Kidney (tissue), 14 donors: ENCODE results near the gene DNAAF5. TPM values are rescaled to one million over a fixed set of nuclear protein-coding genes. Genes with fewer than 3 reads are reported as not detected.
"Not testable (repeated sequence)": the region's sequence is repeated elsewhere in the genome, so short reads cannot be mapped to it uniquely, and the experiment has no call there.

Source experiments
- DNase-seq, 5 donors: peaks; one replicate each; pipeline ENCODE4 v3.0.0-alpha.2; 2013 to 2020
- FAIRE-seq: peaks from 2 replicates; lab custom pipeline; 2012; peaks lifted over from hg19 to GRCh38; lab: Jason Lieb, UNC
- H3K27ac ChIP-seq, 2 donors: one replicate each; pipeline ENCODE4 v1.7.0; 2013; ENCODE audit warnings: low read depth in 2 of 2, low read length in 2 of 2, inconsistent platforms in 1 of 2
- H3K27me3 ChIP-seq: one replicate; pipeline ENCODE4 v1.7.1; 2013; ENCODE audit warnings: low read length, inconsistent platforms; ENCODE audit not compliant: control insufficient read depth, insufficient read depth
- H3K36me3 ChIP-seq, 3 donors: one replicate each; pipeline versions ENCODE4 v1.7.0 to v1.7.1; 2013; ENCODE audit warnings: low read length in 3 of 3, control low read depth in 1 of 3, inconsistent platforms in 1 of 3; ENCODE audit not compliant: insufficient read depth in 3 of 3, control insufficient read depth in 2 of 3
- H3K4me1 ChIP-seq, 3 donors: one replicate each; pipeline versions ENCODE4 v1.7.0 to v1.7.1; 2013; ENCODE audit warnings: low read length in 3 of 3, inconsistent platforms in 1 of 3, low read depth in 1 of 3; ENCODE audit not compliant: control insufficient read depth in 2 of 3, insufficient read depth in 2 of 3
- H3K4me3 ChIP-seq, 3 donors: one replicate each; pipeline versions ENCODE4 v1.7.0 to v1.8.1; 2013; ENCODE audit warnings: low read length in 3 of 3, control low read depth in 1 of 3, inconsistent platforms in 1 of 3
- H3K9ac ChIP-seq, 3 donors: one replicate each; pipeline versions ENCODE4 v1.7.0 to v1.7.1; 2013; ENCODE audit warnings: low read length in 3 of 3, control low read depth in 1 of 3, inconsistent platforms in 1 of 3
- H3K9me3 ChIP-seq, 3 donors: one replicate each; pipeline versions ENCODE4 v1.7.0 to v1.7.1; 2013; ENCODE audit warnings: low read length in 3 of 3, control low read depth in 1 of 3, inconsistent platforms in 1 of 3; ENCODE audit not compliant: control insufficient read depth in 2 of 3, insufficient read depth in 1 of 3
- CTCF ChIP-seq: IDR thresholded peaks from 3 replicates; pipeline ENCODE4 v1.5.1; 2012; ENCODE audit warnings: mild to moderate bottlenecking, moderate library complexity, borderline replicate concordance; ENCODE audit not compliant: insufficient read depth; ENCODE audit errors: extremely low read depth
- intact Hi-C: fragments of 100-400 bp; cut with DNase I; formaldehyde crosslinking; loops from one replicate; pipeline ENCODE4 v1.11.1; 2022
- polyA plus RNA-seq: library from polyadenylated mRNA; stranded (reverse); fragments of 350-450 nt; fragmentation: Illumina TruSeq; extraction: RNeasy Lipid Tissue Mini Kit (QIAGEN cat#74804); gene quantifications from one replicate; pipeline ENCODE4 v1.2.3, GENCODE V29; 2014; ENCODE audit warnings: low read depth, low replicate concordance; ENCODE audit not compliant: insufficient read depth
- total RNA-seq: library from RNA; stranded (reverse); fragmentation: NEBNext Ultra II Directional; extraction: Animal tissue kit (Norgen Biotek cat#: 25700); gene quantifications from one replicate; pipeline ENCODE4 v1.2.1, GENCODE V29; 2021
- donor health status: control.
- donor health status: control.
- donor health status: control.
- donor health status: control.
- donor health status: control.
- donor health status: DM: yes; HTN: yes; CAD: no.
- donor health status: Normal renal cell carcinoma (clear cell type).

Gene DNAAF5
- total and polyA plus RNA-seq, 2 donors from 2014 or later, result 11.6 to 29.7 TPM

GRCh38 chr7:741191-741671 is 14.7 kb downstream of the DNAAF5 start:
- Histone ChIP-seq H3K4me1 (no peaks in the 10 kb centered on the region), H3K9me3 (no peaks in the 10 kb centered on the region), H3K27ac (no peak overlapping the region), H3K36me3 (peaks cover 4 to 23% (median 12%) of the 10 kb centered on the region in 3 donors), H3K9ac (no peak overlapping the region), H3K4me3 (no peak overlapping the region), H3K27me3 (no peaks in the 10 kb centered on the region)
- no peak for TF ChIP-seq CTCF
- DNase-seq (peak in 1 of 5 donors; percentile 69), FAIRE-seq (no peak)
- intact Hi-C loops, result no loop called here

GRCh38 chr7:741850-742249 is 15.4 kb downstream of the DNAAF5 start:
- H3K27ac ChIP-seq, result no peak overlapping the region
- H3K9ac ChIP-seq, result no peak overlapping the region
- H3K27me3 ChIP-seq, result no peaks in the 10 kb centered on the region
- FAIRE-seq (no peak), DNase-seq (peak in 1 of 5 donors; percentile 55)
- H3K4me3 ChIP-seq, result no peak overlapping the region
- no peak for TF ChIP-seq CTCF
- no peaks in the 10 kb centered on the region for H3K4me1 ChIP-seq
- peaks cover 4 to 23% (median 12%) of the 10 kb centered on the region in 3 donors for H3K36me3 ChIP-seq
- no peaks in the 10 kb centered on the region for H3K9me3 ChIP-seq
- intact Hi-C loops, result no loop called here

- TF ChIP-seq CTCF, result no peak
- no peak overlapping the region for H3K9ac ChIP-seq
- peak in 1 of 5 donors; percentile 32 for DNase-seq
- intact Hi-C loops, result no loop called here
- H3K27me3 ChIP-seq, result no peaks in the 10 kb centered on the region
- H3K36me3 ChIP-seq, result peaks cover 4 to 19% (median 12%) of the 10 kb centered on the region in 3 donors
- H3K4me3 ChIP-seq, result no peak overlapping the region
- no peaks in the 10 kb centered on the region for H3K9me3 ChIP-seq
- H3K4me1 ChIP-seq, result no peaks in the 10 kb centered on the region
- no peak overlapping the region for H3K27ac ChIP-seq
- no peak for FAIRE-seq
These were observed 16.3 kb downstream of the DNAAF5 start for GRCh38 chr7:742791-743190.

- FAIRE-seq, H3K9ac ChIP-seq, H3K27me3 ChIP-seq, intact Hi-C loops, H3K4me3 ChIP-seq, H3K9me3 ChIP-seq, H3K27ac ChIP-seq, H3K4me1 ChIP-seq: not testable (repeated sequence)
- peak in 2 of 5 donors; percentile 4 to 48 for DNase-seq
- peaks cover 4 to 19% (median 12%) of the 10 kb centered on the region in 3 donors for H3K36me3 ChIP-seq
These were observed 17.0 kb downstream of the DNAAF5 start for GRCh38 chr7:743341-744127.

- DNase-seq, H3K4me1 ChIP-seq, H3K27ac ChIP-seq, H3K27me3 ChIP-seq, H3K4me3 ChIP-seq, H3K9ac ChIP-seq, intact Hi-C loops, FAIRE-seq, H3K9me3 ChIP-seq: not testable (repeated sequence)
- peaks cover 4 to 19% (median 12%) of the 10 kb centered on the region in 3 donors for H3K36me3 ChIP-seq
These were observed 17.6 kb downstream of the DNAAF5 start for GRCh38 chr7:744128-744520.
